ENCODE results near the gene SAMD9L.

SAMD9L gene

GRCh38 chr7:93148144-93148543 lies at the start of gene SAMD9L:
Gene SAMD9L (minus strand): TSS chr7:93148385. CDS start chr7:93135971, 12,414 bp downstream.
- no peak for DNase-seq (ENCODE audit: low read depth, low spot score)

GRCh38 chr7:93196336-93196735 lies 48.2 kb upstream of the SAMD9L start:
- no peak for DNase-seq (ENCODE audit: low read depth, low spot score)

DNA sequence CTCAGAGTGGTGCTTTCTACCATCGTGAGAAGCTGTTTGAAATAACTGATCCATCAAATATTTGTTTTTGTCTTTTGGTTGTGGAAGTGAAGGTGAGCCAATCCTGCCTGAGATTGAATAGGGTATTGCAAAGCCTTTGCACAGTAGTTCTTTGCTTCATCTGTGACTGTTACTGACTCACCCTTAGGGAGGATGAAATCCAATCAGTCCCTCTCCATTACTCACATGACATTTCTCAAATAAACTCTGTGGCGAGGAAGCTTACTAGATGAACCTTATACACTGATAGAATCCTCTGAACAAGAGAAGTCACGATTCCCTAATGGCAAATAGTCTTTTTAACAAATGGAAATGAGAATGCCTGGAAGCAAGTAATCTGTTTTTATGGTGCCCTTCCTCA lies 46.2 kb upstream of the SAMD9L start:
- DNase-seq (ENCODE audit: low read depth, low spot score) = no peak

DNA sequence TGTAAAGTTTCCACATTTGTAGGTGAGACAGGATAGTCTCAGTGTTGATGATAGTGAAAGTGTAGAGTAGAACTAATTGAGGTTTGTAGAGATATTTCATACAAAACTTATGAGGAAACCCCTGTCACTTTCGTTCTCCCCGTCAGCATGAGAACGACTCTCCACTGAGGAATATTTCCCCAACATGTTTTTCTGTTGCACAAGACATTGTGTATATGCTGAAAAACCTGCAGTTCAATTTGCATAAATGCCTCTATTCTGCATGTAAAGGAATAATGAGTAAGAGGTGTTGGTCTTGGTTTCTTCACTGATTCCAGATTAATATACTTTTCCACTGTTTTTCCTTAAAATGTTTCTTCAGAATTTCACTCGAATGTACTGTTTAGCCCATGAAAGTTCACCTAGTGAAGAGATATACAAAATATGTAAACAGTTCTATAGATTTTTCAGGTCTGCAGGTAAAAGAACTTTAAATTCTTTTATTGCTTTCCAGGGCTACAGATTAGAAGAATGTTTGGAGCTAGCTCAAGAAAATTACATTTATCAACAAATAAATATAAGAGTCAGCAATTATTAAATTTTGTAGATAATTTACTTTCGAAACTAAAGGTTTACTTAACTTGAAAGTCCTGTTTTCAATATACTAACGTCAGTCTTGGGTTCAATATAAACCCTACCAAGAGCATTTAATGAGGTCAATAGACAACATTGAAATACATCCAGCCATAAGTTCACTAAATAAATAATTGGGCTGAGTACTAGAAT lies 40.9 kb upstream of the SAMD9L start:
- DNase-seq (ENCODE audit: low read depth, low spot score) = no peak

GRCh38 chr7:93185303-93186027 lies 37.3 kb upstream of the SAMD9L start:
- no peak for DNase-seq (ENCODE audit: low read depth, low spot score)

GRCh38 chr7:93179173-93179572 lies 31.0 kb upstream of the SAMD9L start:
- no peak for DNase-seq (ENCODE audit: low read depth, low spot score)

- DNase-seq (ENCODE audit: low read depth, low spot score) = no peak
These were observed 30.0 kb upstream of the SAMD9L start for GRCh38 chr7:93178213-93178612.

DNA sequence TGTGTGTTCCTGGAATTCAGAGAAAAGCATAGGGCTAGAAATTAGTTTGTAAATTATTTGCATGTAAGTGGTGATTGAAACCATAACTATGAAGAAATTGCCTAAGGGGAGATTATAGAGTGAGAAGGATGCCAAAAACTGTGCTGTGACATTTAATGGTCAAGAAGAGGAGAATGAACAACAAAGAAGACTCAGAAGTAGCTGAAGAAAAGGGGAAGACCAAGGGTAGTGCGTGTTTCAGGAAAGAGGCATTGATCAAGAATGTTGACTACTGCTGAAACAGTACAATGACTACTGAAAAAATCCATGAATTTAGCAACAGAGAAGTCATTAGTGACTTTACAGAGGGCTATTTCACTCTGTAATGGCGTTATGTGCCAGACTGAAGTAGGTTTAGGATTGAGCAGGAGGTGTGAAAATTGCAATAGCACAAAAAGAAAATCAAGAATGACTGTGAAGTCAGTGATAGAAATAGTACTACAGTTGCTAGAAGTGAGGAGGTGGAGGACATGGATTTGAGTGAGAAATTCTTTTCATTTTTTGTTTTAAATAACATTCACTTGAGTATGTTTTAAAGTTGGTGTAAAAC lies 28.9 kb upstream of the SAMD9L start:
- no peak for DNase-seq (ENCODE audit: low read depth, low spot score)

DNA sequence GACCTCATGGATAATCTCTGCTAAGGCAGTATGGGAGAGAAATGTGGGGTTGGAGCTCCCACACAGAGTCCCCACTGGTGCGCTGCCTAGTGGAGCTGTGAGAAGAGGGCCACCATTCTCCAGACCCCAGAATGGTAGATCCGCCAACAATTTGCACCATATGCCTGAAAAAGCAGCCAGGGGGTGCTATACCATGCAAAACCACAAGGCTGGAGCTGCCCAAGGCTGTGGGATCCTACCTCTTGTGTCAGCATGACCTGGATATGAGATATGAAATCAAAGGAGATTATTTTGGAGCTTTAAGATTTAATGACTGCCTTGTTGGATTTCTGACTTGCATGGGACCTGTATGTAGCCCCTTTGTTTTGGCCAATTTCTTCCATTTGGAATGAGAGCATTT lies 27.0 kb upstream of the SAMD9L start:
- no peak for DNase-seq (ENCODE audit: low read depth, low spot score)

DNA sequence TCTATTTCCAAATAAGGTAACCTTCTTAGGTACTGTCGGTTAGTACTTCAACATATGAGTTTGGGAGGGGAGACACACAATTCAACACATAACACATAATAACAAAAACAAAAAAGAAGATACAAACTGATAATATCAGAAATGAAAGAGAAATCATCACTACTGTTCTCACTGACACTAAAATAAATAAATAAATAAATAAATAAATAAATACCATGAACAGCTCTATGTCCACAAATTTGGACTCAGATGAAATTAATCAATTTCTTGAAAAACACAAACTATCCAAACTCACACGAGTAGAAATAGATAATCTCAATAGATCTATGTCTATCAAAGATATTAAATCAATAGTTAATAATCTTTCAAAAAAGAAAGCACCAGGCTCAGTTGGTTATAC lies 24.5 kb upstream of the SAMD9L start:
- no peak for DNase-seq (ENCODE audit: low read depth, low spot score)

DNA sequence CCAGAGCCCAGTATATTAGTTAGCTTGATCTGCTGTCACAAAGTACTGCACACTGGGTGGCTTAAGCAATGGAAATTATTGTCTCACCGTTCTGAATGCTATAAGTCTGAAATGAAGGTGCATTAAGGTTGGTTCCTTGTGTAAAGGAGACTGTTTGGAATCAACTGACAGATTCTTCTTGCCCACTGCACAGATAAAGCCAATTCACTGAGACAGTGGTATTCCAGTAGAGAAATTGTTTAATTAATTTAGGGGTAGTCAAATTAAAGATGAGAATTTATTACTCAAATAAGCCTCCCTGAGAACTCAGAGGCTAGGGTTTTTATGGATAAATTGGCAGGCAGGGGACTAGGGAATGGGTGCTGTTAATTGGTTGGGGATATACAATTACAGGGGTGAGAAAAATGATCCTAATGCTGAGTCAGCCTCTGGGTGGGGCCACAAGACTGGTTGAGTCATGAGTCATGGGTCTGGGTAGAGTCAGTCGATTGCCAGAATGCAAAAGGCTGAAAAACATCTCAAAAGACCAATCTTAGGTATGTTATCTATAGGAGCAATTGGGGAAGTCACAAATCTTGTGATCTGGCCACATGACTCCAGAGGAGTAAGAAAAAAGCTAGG lies 23.5 kb upstream of the SAMD9L start:
- DNase-seq (ENCODE audit: low read depth, low spot score) = no peak

- DNase-seq (ENCODE audit: low read depth, low spot score) = no peak
These were observed 17.3 kb upstream of the SAMD9L start for GRCh38 chr7:93165447-93165846.

DNA sequence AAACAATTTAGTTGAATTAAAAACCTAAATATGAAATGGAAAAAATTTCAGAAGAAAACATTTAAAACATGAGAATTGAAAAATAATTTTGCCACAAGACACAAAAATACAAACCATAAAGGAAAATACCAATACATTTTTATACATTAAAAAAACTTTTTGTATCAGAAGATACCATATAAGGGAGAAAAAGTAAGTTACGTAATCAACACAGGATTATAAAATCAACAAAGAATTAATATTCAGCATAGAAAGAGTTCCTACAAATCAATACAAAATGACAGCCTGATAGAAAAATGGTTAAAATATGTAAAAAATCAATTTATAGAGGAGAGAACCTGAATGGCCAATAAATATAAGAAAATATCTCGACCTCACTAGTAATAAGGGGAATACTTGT lies 16.6 kb upstream of the SAMD9L start:
- DNase-seq (ENCODE audit: low read depth, low spot score) = no peak

DNA sequence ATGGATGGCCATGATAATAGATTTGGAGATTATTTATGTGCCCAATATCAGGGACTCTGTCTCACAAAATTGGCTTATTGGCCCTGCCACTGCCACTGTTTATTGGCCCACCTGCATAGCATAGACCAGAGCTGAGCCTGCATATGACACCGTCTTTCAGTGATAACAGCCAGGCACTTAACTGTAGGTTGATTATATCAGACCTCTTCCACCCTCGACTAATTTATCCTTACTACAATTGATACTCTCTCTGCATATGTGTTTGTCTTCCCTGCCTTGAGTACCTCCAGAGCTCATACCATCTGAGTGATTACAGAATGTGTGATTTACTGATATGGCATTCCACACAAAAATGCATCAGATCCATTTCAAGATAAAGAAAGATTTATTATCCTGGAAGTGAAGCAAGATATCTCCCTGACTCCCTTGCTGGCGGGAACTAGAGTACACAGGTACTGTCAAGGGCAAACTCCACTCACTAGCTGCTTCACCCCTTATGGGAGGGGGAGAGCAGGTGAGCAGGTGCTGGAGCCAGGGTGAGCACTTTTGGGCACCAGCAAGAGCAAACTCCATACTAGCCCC lies 13.1 kb upstream of the SAMD9L start:
- DNase-seq (ENCODE audit: low read depth, low spot score) = no peak

GRCh38 chr7:93160410-93160809 lies 12.2 kb upstream of the SAMD9L start:
- no peak for DNase-seq (ENCODE audit: low read depth, low spot score)

DNA sequence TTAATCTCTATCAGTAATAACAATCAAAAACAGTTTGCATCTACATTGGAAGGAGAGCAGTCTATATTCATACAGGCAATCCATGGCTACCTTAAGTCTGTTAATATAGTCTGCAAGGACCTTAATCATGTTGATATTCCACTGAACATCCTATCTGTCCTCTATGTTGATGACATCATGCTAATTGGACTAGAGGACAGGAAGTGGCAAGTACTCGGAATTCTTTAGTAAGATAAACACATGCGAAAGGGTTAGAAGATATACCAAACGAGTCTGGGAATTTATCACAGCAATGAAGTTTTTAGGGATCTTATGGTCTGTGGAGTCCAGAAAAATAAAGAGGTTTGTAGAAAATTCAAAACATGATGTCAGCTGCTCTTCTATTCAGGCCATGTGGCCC lies 11.3 kb upstream of the SAMD9L start:
- no peak for DNase-seq (ENCODE audit: low read depth, low spot score)

DNA sequence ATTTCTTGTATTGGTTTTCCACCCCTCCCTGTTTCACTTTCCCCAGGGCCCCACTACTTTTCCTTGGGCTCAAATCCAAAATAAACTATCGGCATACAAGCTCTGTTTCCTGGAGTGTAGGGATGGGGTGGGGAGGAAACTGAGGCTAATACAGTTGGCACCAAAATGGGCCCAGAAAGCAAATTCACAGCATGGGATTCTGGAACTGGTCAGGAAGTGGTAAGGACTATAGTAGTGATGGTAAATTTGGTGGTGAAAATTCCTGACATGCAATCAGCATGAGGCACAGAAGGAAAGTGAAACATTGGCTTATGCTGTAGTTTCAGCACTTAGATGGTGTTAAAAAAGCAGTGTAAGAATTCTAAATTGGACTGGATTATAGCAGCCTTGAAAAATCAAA lies 8.7 kb upstream of the SAMD9L start:
- no peak for DNase-seq (ENCODE audit: low read depth, low spot score)

DNA sequence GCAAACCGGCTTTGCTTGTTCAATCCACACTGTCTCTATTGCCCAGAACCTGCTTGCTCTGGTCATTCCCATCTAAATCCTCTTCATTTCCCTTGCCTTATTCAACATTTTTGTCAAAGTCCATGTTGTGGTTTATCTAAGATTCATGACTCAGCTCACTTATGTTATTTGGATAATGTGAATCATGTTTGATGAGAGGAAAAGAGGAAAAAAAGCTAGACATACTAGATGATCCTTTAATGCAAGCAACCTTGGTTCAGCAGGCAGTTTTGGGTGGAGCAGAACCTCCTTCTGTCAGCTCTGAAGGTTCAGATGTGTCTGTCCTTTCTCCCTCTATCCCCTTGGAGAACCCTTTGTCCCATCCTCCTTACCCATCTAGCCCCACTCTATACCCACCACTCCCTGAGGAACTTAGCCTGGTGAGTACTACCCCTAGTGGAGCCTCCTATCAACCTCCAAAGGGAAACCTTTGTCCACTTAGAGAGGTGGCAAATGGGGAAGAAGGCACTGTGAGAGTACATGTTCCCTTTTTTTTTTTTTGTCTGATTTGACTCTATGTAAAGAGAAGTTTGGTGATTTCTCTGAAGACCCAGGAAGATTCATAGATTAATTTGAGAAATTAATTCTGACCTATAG lies 2.1 kb upstream of the SAMD9L start:
- DNase-seq (ENCODE audit: low read depth, low spot score) = no peak

GRCh38 chr7:93148727-93149126 lies 542 bp upstream of the SAMD9L start:
- DNase-seq (ENCODE audit: low read depth, low spot score) = no peak

DNA sequence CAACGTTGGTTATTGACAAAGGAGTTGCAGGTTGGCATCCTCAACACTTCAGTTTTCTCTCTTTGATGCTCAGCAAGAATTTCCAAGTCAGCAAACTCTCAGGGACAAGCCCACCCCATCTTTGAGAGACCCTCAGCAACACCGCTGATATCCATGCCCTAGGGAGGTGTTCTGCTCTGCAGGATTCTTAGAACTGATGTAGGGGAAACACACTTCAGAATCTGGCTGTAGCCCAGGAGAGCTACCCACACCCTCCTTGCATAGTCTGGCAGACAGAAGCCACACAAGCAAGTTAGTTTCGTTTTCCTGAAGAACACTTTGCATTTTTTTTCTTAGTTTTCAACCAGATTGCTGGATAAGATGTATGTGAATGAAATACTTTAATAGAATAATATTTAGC lies 822 bp downstream of the SAMD9L start:
- DNase-seq (ENCODE audit: low read depth, low spot score) = no peak

GRCh38 chr7:93146472-93147141 lies 1.6 kb downstream of the SAMD9L start:
- DNase-seq (ENCODE audit: low read depth, low spot score) = no peak

Measured in smooth muscle cell of the brain vasculature (primary cell).